ENCODE data around the gene CALU. TPM values are rescaled to one million over a fixed set of nuclear protein-coding genes. Genes with fewer than 3 reads are reported as not detected.

CALU gene
- total and polyA plus RNA-seq, 10 of the 15 experiments (the other 5 are each of a cell fraction or from before 2014, with no cell fraction given), result 31.2 to 75.6 (median 42.1) TPM

DNA sequence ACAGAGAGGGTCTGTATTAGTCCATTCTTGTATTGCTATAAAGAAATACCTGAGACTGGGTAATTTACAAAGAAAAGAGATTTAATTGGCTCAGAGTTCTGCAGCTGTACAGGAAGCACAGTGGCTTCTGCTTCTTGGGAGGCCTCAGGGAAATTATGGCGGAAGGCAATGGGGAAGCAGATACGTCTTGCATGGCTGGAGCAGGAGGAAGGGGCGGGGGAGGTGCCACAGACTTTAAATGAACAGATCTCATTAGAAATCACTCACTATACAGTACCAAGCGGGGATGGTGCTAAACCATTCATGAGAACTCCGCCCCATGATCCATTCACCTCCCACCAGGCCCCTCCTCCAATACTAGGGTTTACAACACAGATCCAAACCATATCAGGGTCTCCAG lies 3.7 kb upstream of the CALU start (continued):
- TF ChIP-seq, protein P1, sequence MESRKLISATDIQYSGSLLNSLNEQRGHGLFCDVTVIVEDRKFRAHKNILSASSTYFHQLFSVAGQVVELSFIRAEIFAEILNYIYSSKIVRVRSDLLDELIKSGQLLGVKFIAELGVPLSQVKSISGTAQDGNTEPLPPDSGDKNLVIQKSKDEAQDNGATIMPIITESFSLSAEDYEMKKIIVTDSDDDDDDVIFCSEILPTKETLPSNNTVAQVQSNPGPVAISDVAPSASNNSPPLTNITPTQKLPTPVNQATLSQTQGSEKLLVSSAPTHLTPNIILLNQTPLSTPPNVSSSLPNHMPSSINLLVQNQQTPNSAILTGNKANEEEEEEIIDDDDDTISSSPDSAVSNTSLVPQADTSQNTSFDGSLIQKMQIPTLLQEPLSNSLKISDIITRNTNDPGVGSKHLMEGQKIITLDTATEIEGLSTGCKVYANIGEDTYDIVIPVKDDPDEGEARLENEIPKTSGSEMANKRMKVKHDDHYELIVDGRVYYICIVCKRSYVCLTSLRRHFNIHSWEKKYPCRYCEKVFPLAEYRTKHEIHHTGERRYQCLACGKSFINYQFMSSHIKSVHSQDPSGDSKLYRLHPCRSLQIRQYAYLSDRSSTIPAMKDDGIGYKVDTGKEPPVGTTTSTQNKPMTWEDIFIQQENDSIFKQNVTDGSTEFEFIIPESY (IDR thresholded peaks at IDR 0.05), result no peak
- TF ChIP-seq IRF4 (IDR thresholded peaks at IDR 0.05; ENCODE audit: low read depth, low read length), result no peak
- no peak for TF ChIP-seq STAT1 (conservative IDR thresholded peaks at IDR 0.05)
- no peak for TF ChIP-seq STAT3 (IDR thresholded peaks at IDR 0.05; ENCODE audit: low read depth, low read length)
- no peak for TF ChIP-seq CEBPB (IDR thresholded peaks at IDR 0.05; ENCODE audit: borderline replicate concordance in 1 of 2, low read depth in 2 of 2, low read length in 2 of 2)
- no peak for TF ChIP-seq CBX5 (IDR thresholded peaks at IDR 0.05; ENCODE audit: low read depth)

DNA sequence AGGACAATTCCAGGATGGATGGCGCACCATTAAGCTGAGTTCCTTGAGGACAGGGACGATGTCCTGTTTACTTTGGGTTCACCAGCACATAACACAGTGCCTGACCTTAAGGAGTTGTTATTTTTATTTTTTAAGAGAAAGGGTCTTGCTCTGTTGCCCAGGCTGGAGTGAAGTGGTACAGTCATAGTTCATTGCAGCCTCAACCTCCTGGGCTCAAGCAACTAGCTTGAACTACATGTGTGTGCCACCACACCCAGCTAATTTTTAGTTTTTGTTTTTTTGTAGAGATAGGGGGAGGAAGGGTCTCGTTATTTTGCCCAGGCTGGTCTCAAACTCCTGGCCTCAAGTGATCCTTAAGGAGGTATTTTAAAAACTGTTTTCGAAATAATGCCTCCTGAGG lies 1.7 kb upstream of the CALU start:
- ChIA-PET POLR2A (interaction anchor here (4.0 kb wide), 1 partner anchor 57 kb away, joined by 25 read pairs; no protein-coding TSS in a partner anchor), CTCF (interaction anchor here (0.8 to 2.7 kb wide), 4 partner anchors 10 to 146 kb away, joined by 3 to 10 read pairs (median 4); no protein-coding TSS in a partner anchor), RAD21 (ENCODE audit: unreplicated experiment) (interaction anchor here (0.8 to 1.6 kb wide), 4 partner anchors 64 to 317 kb away, joined by 3 to 4 read pairs (median 3); no protein-coding TSS in a partner anchor), SMC1A (ENCODE audit: uncharacterized antibody, unreplicated experiment) (interaction anchor here (0.9 to 2.0 kb wide), 8 partner anchors 10 to 203 kb away, joined by 3 to 9 read pairs (median 4); no protein-coding TSS in a partner anchor)
- H3K79me2 ChIP-seq (ENCODE audit: control insufficient read depth, insufficient read depth, low read length), result peaks cover 34% of the 10 kb centered on the region
- H2AFZ ChIP-seq (ENCODE audit: control insufficient read depth, low read depth, low read length), result no peak overlapping the region
- no TSS peak for BruUV-seq (replicated peaks)
- ATAC-seq (no peak), DNase-seq (ENCODE audit: low read depth, low spot score) (no peak), FAIRE-seq (no peak)
- H3K4me1 ChIP-seq (ENCODE audit: control insufficient read depth, insufficient read depth, low read length), result peaks cover 5% of the 10 kb centered on the region; the same call in 1 of the 2 replicates
- no peak overlapping the region for H3K9ac ChIP-seq (ENCODE audit: control insufficient read depth, insufficient read depth, low read length)
- H3K36me3 ChIP-seq (ENCODE audit: control insufficient read depth in 2 of 2, insufficient read depth in 2 of 2, low read length in 1 of 2), result no peaks in the 10 kb centered on the region
- H3K9me3 ChIP-seq (replicated peaks; ENCODE audit: control insufficient read depth, insufficient read depth, low read length), result no peaks in the 10 kb centered on the region
- H3K4me3 ChIP-seq, result no peak overlapping the region
- no peak overlapping the region for H3K27ac ChIP-seq (ENCODE audit: control insufficient read depth, insufficient read depth)
- no peaks in the 10 kb centered on the region for H4K20me1 ChIP-seq (ENCODE audit: control insufficient read depth, insufficient read depth)
- 90% methylated on average over 4 of the region's 4 CpGs for WGBS (ENCODE audit: insufficient coverage, insufficient replicate concordance, low lambda C conversion rate, missing lambda C conversion rate)
- in situ Hi-C loops (cut with MboI) (no loop called here), intact Hi-C loops (cut with micrococcal nuclease; ENCODE audit: unreplicated experiment) (loop anchor here (5.0 kb wide), 1 partner anchor 125 kb away; the partner anchor contains the start of gene ATP6V1F)
- no peak overlapping the region for H3K4me2 ChIP-seq (ENCODE audit: control insufficient read depth, insufficient read depth)
- H3K27me3 ChIP-seq (replicated peaks in 1 of 2; ENCODE audit: control insufficient read depth in 2 of 2, insufficient read depth in 2 of 2, low read length in 1 of 2), result no peaks in the 10 kb centered on the region; a peak in 1 of 4 replicates
- TF ChIP-seq IRF5 (IDR thresholded peaks at IDR 0.05; ENCODE audit: borderline replicate concordance) (no peak), SMC3 (IDR thresholded peaks at IDR 0.05; ENCODE audit: borderline replicate concordance, low read length) (no peak)
